Ascending aorta (tissue), 2 donors: ENCODE data around the gene FNDC11. TPM values are rescaled to one million over a fixed set of nuclear protein-coding genes. Genes with fewer than 3 reads are reported as not detected.

Experiments
- DNase-seq, 2 donors: peaks; one replicate each; pipeline ENCODE4 v3.0.0-alpha.2; 2019; ENCODE audit warnings: low spot score in 2 of 2
- H3K27ac ChIP-seq, 2 donors: fragments of 200-600 bp; sonication (generic); one replicate each; pipeline ENCODE4 v1.5.1; 2016 to 2017; ENCODE audit warnings: mild to moderate bottlenecking in 1 of 2
- H3K27me3 ChIP-seq: fragments of 200-600 bp; sonication (generic); one replicate; pipeline ENCODE4 v1.5.1; 2017
- H3K36me3 ChIP-seq, 2 donors: fragments of 200-600 bp; sonication (generic); one replicate each; pipeline ENCODE4 v1.5.1; 2016
- H3K4me1 ChIP-seq, 2 donors: fragments of 200-600 bp; sonication (generic); one replicate each; pipeline ENCODE4 v1.5.1; 2016 to 2017; ENCODE audit warnings: mild to moderate bottlenecking in 1 of 2
- H3K4me3 ChIP-seq, 2 donors: fragments of 200-600 bp; sonication (generic); one replicate each; pipeline ENCODE4 v1.5.1; 2016 to 2017; ENCODE audit warnings: mild to moderate bottlenecking in 1 of 2
- H3K9me3 ChIP-seq, 2 donors: fragments of 200-600 bp; sonication (generic); one replicate each; pipeline ENCODE4 v1.5.1; 2016
- CTCF ChIP-seq, 3 experiments: fragments of 200-600 bp in 2 of 3; fragments of 450-650 bp in 1 of 3; sonication (generic) in 2 of 3; IDR thresholded peaks; one replicate each; pipeline ENCODE4 v1.5.1; 2016 to 2019; ENCODE audit warnings: antibody characterized with exemption in 3 of 3, mild to moderate bottlenecking in 1 of 3, moderate library complexity in 1 of 3
- intact Hi-C: fragments of 100-400 bp; cut with DNase I; formaldehyde crosslinking; loops from one replicate; pipeline ENCODE4 v1.15.1; 2023
- total RNA-seq: library from RNA; depleted of rRNA; stranded (reverse); fragments of >200 nt; gene quantifications from one replicate; pipeline ENCODE4 v1.1.0, GENCODE V29; 2016

Gene FNDC11
- total RNA-seq, 1 donor from 2014 or later, result not detected

- Histone ChIP-seq H3K4me1 (no peaks in the 10 kb centered on the region), H3K27ac (no peak overlapping the region), H3K36me3 (peaks cover 39 to 42% of the 10 kb centered on the region in 2 donors), H3K4me3 (no peak overlapping the region), H3K9me3 (no peaks in the 10 kb centered on the region), H3K27me3 (no peaks in the 10 kb centered on the region)
- no peak for DNase-seq
- no peak for TF ChIP-seq CTCF (IDR thresholded peaks at IDR 0.05)
- intact Hi-C loops, result no loop called here
Observed at GRCh38 chr20:63587256-63587655, 33.3 kb downstream of the FNDC11 start.

- H3K4me1 ChIP-seq, result no peaks in the 10 kb centered on the region
- intact Hi-C loops, result no loop called here
- no peak for DNase-seq
- H3K27ac ChIP-seq, result no peak overlapping the region
- H3K27me3 ChIP-seq, result no peaks in the 10 kb centered on the region
- H3K9me3 ChIP-seq, result no peaks in the 10 kb centered on the region
- H3K36me3 ChIP-seq, result peaks cover 46 to 49% of the 10 kb centered on the region in 2 donors
- H3K4me3 ChIP-seq, result no peak overlapping the region
- TF ChIP-seq CTCF (IDR thresholded peaks at IDR 0.05), result no peak
Observed at GRCh38 chr20:63587776-63588591, 34.0 kb downstream of the FNDC11 start.

- H3K4me3 ChIP-seq, result no peak overlapping the region
- TF ChIP-seq CTCF (IDR thresholded peaks at IDR 0.05), result no peak
- peaks cover 51 to 53% of the 10 kb centered on the region in 2 donors for H3K36me3 ChIP-seq
- no peak overlapping the region for H3K27ac ChIP-seq
- H3K9me3 ChIP-seq, result no peaks in the 10 kb centered on the region
- no peaks in the 10 kb centered on the region for H3K27me3 ChIP-seq
- DNase-seq, result no peak
- intact Hi-C loops, result no loop called here
- no peaks in the 10 kb centered on the region for H3K4me1 ChIP-seq
Observed at GRCh38 chr20:63588641-63589041, 34.7 kb downstream of the FNDC11 start.

- intact Hi-C loops, result no loop called here
- TF ChIP-seq CTCF (IDR thresholded peaks at IDR 0.05), result no peak
- Histone ChIP-seq H3K27me3 (no peaks in the 10 kb centered on the region), H3K9me3 (no peaks in the 10 kb centered on the region), H3K4me3 (no peak overlapping the region), H3K4me1 (peaks cover 0 to 5% of the 10 kb centered on the region in 2 donors), H3K27ac (no peak overlapping the region), H3K36me3 (peaks cover 51 to 59% of the 10 kb centered on the region in 2 donors)
- DNase-seq, result no peak
Observed at GRCh38 chr20:63589261-63590217, 35.6 kb downstream of the FNDC11 start.

GRCh38 chr20:63590218-63591146 lies 36.5 kb downstream of the FNDC11 start:
- Histone ChIP-seq H3K36me3 (peaks cover 58 to 65% of the 10 kb centered on the region in 2 donors), H3K4me1 (peaks cover 0 to 6% of the 10 kb centered on the region in 2 donors), H3K27me3 (no peaks in the 10 kb centered on the region), H3K4me3 (no peak overlapping the region), H3K9me3 (no peaks in the 10 kb centered on the region), H3K27ac (no peak overlapping the region)
- no peak for DNase-seq
- intact Hi-C loops, result no loop called here
- no peak for TF ChIP-seq CTCF (IDR thresholded peaks at IDR 0.05)
